Body of pancreas (tissue), 4 donors: ENCODE measurements around the gene SCP2. TPM values are rescaled to one million over a fixed set of nuclear protein-coding genes. Genes with fewer than 3 reads are reported as not detected.

Experiments
- ATAC-seq: fragments of 150-250 bp; one replicate; pipeline ENCODE4 v1.9.1; 2016
- DNase-seq, 4 donors: peaks; one replicate each; pipeline ENCODE4 v3.0.0-alpha.2; 2019
- H3K27ac ChIP-seq, 4 donors: fragments of 200-600 bp; sonication (generic); 1 replicate in 3 of 4; 2 replicates in 1 of 4; pipeline versions ENCODE4 v1.5.1 to v1.6.1; 2016 to 2019; ENCODE audit warnings: mild to moderate bottlenecking in 1 of 4, mixed read lengths in 1 of 4, moderate library complexity in 1 of 4
- H3K27me3 ChIP-seq, 2 donors: fragments of 200-600 bp; sonication (generic); one replicate each; pipeline ENCODE4 v1.6.0; 2016; ENCODE audit warnings: mild to moderate bottlenecking in 1 of 2
- H3K36me3 ChIP-seq, 2 donors: fragments of 200-600 bp; sonication (generic); replicated peaks in 1 of 2; 2 replicates each; pipeline ENCODE4 v1.5.1; 2016; ENCODE audit warnings: low read depth in 2 of 2; ENCODE audit not compliant: insufficient read depth in 1 of 2
- H3K4me1 ChIP-seq: fragments of 200-600 bp; sonication (generic); one replicate; pipeline ENCODE4 v1.6.0; 2016
- H3K4me3 ChIP-seq, 2 donors: fragments of 200-600 bp; sonication (generic); 1 replicate in 1 of 2; 2 replicates in 1 of 2; pipeline ENCODE4 v1.5.1; 2016 to 2019
- H3K9me3 ChIP-seq, 3 donors: fragments of 200-600 bp; sonication (generic); 1 replicate in 2 of 3; 2 replicates in 1 of 3; pipeline ENCODE4 v1.5.1; 2016
- POLR2A ChIP-seq, 3 donors: fragments of 450-650 bp; IDR thresholded peaks; one replicate each; pipeline ENCODE4 v1.6.1; 2016; ENCODE audit warnings: antibody characterized with exemption in 3 of 3, mild to moderate bottlenecking in 2 of 3
- whole genome bisulfite sequencing, 2 donors: methylation state at CpG; one replicate each; pipeline ENCODE4 v1.1.5; 2017; 5-methylcytosine and 5-hydroxymethylcytosine counted together
- intact Hi-C: fragments of 100-400 bp; cut with DNase I; formaldehyde crosslinking; loops from one replicate; pipeline ENCODE4 v1.15.1; 2023
- total RNA-seq, 2 donors: library from RNA; depleted of rRNA; stranded (reverse); fragments of >200 nt; gene quantifications; one replicate each; pipeline ENCODE4 v1.1.0, GENCODE V29; 2016
- TF ChIP-seq, protein P1 (sequence below), 7 experiments: fragments of 450-650 bp in 4 of 7; fragments of 200-600 bp in 3 of 7; sonication (generic) in 3 of 7; IDR thresholded peaks; one replicate each; pipeline ENCODE4 v1.5.1; 2016 to 2019; ENCODE audit warnings: antibody characterized with exemption in 7 of 7

SCP2 gene
- total RNA-seq, 2 donors from 2014 or later, result 87.4 to 90.3 TPM

DNA sequence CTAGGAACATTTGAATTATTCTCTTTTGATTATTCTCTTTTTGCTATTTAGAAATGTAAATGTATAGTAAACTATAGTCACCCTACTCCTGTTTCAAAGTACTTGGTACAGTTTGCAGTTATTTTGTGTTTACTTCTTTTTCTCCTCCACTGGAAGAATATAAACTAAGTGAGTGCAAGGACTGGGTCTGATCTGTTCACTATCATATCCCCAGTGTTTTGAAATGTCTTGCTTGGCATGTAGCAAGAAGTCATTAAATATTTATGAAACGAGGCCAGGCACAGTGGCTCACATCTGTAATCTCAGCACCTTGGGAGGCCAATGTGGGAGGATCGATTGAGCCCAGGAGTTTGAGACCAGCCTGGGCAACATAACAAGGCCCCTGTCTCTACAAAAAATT lies 99.2 kb downstream of the SCP2 start:
- Histone ChIP-seq H3K9me3 (no peaks in the 10 kb centered on the region), H3K36me3 (peaks cover 0 to 3% of the 10 kb centered on the region in 2 donors), H3K27ac (no peak overlapping the region), H3K4me1 (peaks cover 14% of the 10 kb centered on the region), H3K4me3 (no peak overlapping the region), H3K27me3 (no peaks in the 10 kb centered on the region)
- intact Hi-C loops, result no loop called here
- TF ChIP-seq POLR2A (IDR thresholded peaks at IDR 0.05), result no peak
- TF ChIP-seq, protein P1, sequence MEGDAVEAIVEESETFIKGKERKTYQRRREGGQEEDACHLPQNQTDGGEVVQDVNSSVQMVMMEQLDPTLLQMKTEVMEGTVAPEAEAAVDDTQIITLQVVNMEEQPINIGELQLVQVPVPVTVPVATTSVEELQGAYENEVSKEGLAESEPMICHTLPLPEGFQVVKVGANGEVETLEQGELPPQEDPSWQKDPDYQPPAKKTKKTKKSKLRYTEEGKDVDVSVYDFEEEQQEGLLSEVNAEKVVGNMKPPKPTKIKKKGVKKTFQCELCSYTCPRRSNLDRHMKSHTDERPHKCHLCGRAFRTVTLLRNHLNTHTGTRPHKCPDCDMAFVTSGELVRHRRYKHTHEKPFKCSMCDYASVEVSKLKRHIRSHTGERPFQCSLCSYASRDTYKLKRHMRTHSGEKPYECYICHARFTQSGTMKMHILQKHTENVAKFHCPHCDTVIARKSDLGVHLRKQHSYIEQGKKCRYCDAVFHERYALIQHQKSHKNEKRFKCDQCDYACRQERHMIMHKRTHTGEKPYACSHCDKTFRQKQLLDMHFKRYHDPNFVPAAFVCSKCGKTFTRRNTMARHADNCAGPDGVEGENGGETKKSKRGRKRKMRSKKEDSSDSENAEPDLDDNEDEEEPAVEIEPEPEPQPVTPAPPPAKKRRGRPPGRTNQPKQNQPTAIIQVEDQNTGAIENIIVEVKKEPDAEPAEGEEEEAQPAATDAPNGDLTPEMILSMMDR (IDR thresholded peaks at IDR 0.05), result no peak
- ATAC-seq (no peak), DNase-seq (no peak)
- 71 to 77% methylated on average over 2 of the region's 2 CpGs for WGBS, 2 donors

DNA sequence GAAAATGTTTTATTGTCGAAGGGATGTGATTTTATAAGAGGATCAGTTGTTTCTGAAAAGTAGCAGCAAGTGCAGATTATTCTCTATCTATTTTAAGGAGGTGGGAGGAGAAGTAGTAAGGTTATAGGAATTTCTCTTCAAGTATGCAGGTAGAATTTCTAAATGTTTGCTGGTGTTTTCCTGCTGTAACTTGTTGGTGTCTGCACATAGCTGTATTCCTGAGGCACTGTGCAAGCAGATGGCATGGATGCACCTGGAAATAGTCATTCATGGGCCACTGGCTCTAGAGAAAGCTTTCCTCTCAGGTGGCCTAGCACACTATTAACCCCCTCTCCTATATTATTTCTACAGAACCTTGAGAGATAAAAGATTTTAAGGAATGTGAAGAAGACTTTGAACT lies 104.7 kb downstream of the SCP2 start:
- Histone ChIP-seq H3K4me1 (no peaks in the 10 kb centered on the region), H3K36me3 (peaks cover 0 to 6% of the 10 kb centered on the region in 2 donors), H3K4me3 (no peak overlapping the region), H3K27ac (no peak overlapping the region), H3K9me3 (no peaks in the 10 kb centered on the region), H3K27me3 (no peaks in the 10 kb centered on the region)
- intact Hi-C loops, result no loop called here
- DNase-seq, result no peak
- WGBS, 2 donors, result 86 to 100% methylated on average over 1 of the region's 1 CpG
- no peak for ATAC-seq
- TF ChIP-seq, protein P1 (IDR thresholded peaks at IDR 0.05), result no peak
- TF ChIP-seq POLR2A (IDR thresholded peaks at IDR 0.05), result no peak

DNA sequence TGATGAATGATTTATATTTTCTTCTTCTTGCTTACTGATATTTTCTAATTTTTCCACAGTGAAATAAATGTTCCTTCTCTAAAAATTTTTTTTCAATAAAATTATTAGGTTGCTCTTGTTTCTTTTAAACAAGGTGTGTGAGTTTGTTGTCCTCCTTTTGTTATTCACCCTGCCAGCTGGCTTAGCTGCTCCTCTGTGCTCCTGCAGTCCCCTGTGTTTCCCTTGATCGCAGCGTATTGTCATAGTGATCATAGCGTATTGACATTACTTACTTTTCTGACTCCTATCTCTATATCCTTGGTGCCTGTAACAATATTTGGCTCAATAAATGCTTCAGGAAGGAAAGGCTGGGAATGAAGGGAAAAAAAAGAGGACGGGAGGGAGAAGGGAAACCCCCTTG lies 110.1 kb downstream of the SCP2 start:
- TF ChIP-seq, protein P1 (IDR thresholded peaks at IDR 0.05), result no peak
- TF ChIP-seq POLR2A (IDR thresholded peaks at IDR 0.05), result no peak
- Histone ChIP-seq H3K9me3 (no peaks in the 10 kb centered on the region), H3K4me1 (no peaks in the 10 kb centered on the region), H3K36me3 (peaks cover 0 to 10% of the 10 kb centered on the region in 2 donors), H3K4me3 (no peak overlapping the region), H3K27ac (no peak overlapping the region), H3K27me3 (no peaks in the 10 kb centered on the region)
- DNase-seq, result no peak
- intact Hi-C loops, result no loop called here
- 75 to 91% methylated on average over 4 of the region's 4 CpGs for WGBS, 2 donors
- ATAC-seq, result no peak

DNA sequence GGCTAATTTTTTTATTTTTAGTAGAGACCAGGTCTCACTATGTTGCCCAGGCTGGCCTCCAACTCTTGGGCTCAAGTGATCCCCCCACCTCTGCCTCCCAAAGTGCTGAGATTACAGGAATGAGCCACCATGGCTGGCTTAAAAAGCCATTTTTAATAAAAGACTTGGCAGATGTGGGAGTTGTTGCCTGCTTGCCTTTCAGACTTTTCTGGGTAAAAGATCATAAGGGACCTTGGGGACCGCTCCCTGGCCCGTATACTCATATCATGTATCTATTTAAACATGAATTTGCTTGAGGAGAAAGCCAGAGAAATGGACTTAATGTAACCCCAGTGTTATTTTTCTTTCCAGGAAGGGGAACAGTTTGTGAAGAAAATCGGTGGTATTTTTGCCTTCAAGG lies 111.5 kb downstream of the SCP2 start:
- Histone ChIP-seq H3K4me3 (no peak overlapping the region), H3K4me1 (no peaks in the 10 kb centered on the region), H3K27ac (no peak overlapping the region), H3K9me3 (no peaks in the 10 kb centered on the region), H3K27me3 (no peaks in the 10 kb centered on the region), H3K36me3 (peaks cover 0 to 7% of the 10 kb centered on the region in 2 donors)
- TF ChIP-seq, protein P1 (IDR thresholded peaks at IDR 0.05), result no peak
- no peak for TF ChIP-seq POLR2A (IDR thresholded peaks at IDR 0.05)
- intact Hi-C loops, result no loop called here
- ATAC-seq, result no peak
- WGBS, 2 donors, result 83 to 94% methylated on average over 3 of the region's 3 CpGs
- DNase-seq, result no peak

DNA sequence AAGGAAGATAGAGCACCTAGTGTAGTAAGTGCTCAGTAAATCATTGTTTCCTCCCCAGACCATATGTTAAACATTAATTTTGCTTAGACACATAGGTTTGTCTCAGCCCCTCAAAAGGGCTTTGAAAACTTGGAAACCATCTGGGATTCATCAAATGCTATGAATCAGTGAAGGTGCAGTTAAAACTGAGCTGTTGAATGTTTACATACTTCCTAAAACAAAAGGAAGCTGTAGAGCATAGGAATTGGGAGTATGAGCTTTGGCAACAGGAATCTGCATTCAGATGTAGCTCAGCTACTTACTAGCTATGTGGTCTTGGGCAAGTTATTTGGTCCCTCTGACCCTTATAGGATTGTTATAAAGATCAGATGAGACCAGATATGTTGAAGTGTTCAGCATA lies 116.2 kb downstream of the SCP2 start:
- ATAC-seq (no peak), DNase-seq (no peak)
- TF ChIP-seq, protein P1 (IDR thresholded peaks at IDR 0.05), result no peak
- no peak for TF ChIP-seq POLR2A (IDR thresholded peaks at IDR 0.05)
- no peaks in the 10 kb centered on the region for H3K27me3 ChIP-seq
- H3K27ac ChIP-seq, result no peak overlapping the region
- peaks cover 11% of the 10 kb centered on the region for H3K4me1 ChIP-seq
- no peaks in the 10 kb centered on the region for H3K9me3 ChIP-seq
- intact Hi-C loops, result no loop called here
- no peak overlapping the region for H3K4me3 ChIP-seq
- peaks cover 0 to 11% of the 10 kb centered on the region in 2 donors for H3K36me3 ChIP-seq
